ENCODE data around the gene CFAP68.

GRCh38 chr11:111908639-111909305 is 29.4 kb downstream of the CFAP68 start:
- no peak for TF ChIP-seq CTCF (IDR thresholded peaks at IDR 0.05)
- TF ChIP-seq POLR2A (IDR thresholded peaks at IDR 0.05) = no peak
